Nephron (organoid): ENCODE measurements around the gene ENO2.

Experiments
- H3K27ac Mint-ChIP-seq, 3 experiments: 2 replicates each; pipeline ENCODE4 v1.8.0; 2020; ENCODE audit warnings: mixed read lengths in 3 of 3, mild to moderate bottlenecking in 2 of 3, moderate library complexity in 1 of 3
- H3K27me3 Mint-ChIP-seq: 2 replicates; pipeline ENCODE4 v1.8.0; 2021; ENCODE audit warnings: low read depth, mild to moderate bottlenecking, moderate library complexity, mixed read lengths
- H3K36me3 Mint-ChIP-seq: 2 replicates; pipeline ENCODE4 v1.8.0; 2020; ENCODE audit warnings: low read depth, mixed read lengths
- H3K4me1 Mint-ChIP-seq: 2 replicates; pipeline ENCODE4 v1.8.0; 2020; ENCODE audit warnings: mixed read lengths
- H3K4me3 Mint-ChIP-seq, 3 experiments: 2 replicates each; pipeline ENCODE4 v1.8.0; 2020; ENCODE audit warnings: mild to moderate bottlenecking in 3 of 3, mixed read lengths in 3 of 3, moderate library complexity in 2 of 3
- H3K9me3 Mint-ChIP-seq: 2 replicates; pipeline ENCODE4 v1.8.0; 2020; ENCODE audit warnings: mixed read lengths
- TF ChIP-seq, protein P1 (sequence below), 3 experiments: fragments of 200-600 bp; sonication (generic); IDR thresholded peaks; one replicate each; pipeline ENCODE4 v1.5.0; 2021; ENCODE audit warnings: antibody characterized with exemption in 3 of 3; ENCODE audit not compliant: unreplicated experiment in 3 of 3

Gene ENO2

GRCh38 chr12:6958609-6959057, 44.3 kb downstream of the ENO2 start:
- H3K27ac Mint-ChIP-seq, result peak overlapping the region in 1 of 3 experiments; percentile 9
- peaks cover 29% of the 10 kb centered on the region for H3K4me1 Mint-ChIP-seq
- no peaks in the 10 kb centered on the region for H3K27me3 Mint-ChIP-seq
- no peaks in the 10 kb centered on the region for H3K9me3 Mint-ChIP-seq
- no peaks in the 10 kb centered on the region for H3K36me3 Mint-ChIP-seq
- TF ChIP-seq, protein P1, sequence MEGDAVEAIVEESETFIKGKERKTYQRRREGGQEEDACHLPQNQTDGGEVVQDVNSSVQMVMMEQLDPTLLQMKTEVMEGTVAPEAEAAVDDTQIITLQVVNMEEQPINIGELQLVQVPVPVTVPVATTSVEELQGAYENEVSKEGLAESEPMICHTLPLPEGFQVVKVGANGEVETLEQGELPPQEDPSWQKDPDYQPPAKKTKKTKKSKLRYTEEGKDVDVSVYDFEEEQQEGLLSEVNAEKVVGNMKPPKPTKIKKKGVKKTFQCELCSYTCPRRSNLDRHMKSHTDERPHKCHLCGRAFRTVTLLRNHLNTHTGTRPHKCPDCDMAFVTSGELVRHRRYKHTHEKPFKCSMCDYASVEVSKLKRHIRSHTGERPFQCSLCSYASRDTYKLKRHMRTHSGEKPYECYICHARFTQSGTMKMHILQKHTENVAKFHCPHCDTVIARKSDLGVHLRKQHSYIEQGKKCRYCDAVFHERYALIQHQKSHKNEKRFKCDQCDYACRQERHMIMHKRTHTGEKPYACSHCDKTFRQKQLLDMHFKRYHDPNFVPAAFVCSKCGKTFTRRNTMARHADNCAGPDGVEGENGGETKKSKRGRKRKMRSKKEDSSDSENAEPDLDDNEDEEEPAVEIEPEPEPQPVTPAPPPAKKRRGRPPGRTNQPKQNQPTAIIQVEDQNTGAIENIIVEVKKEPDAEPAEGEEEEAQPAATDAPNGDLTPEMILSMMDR (IDR thresholded peaks at IDR 0.05; ENCODE audit: unreplicated experiment in 3 of 3), result no peak
- no peak overlapping the region for H3K4me3 Mint-ChIP-seq

DNA sequence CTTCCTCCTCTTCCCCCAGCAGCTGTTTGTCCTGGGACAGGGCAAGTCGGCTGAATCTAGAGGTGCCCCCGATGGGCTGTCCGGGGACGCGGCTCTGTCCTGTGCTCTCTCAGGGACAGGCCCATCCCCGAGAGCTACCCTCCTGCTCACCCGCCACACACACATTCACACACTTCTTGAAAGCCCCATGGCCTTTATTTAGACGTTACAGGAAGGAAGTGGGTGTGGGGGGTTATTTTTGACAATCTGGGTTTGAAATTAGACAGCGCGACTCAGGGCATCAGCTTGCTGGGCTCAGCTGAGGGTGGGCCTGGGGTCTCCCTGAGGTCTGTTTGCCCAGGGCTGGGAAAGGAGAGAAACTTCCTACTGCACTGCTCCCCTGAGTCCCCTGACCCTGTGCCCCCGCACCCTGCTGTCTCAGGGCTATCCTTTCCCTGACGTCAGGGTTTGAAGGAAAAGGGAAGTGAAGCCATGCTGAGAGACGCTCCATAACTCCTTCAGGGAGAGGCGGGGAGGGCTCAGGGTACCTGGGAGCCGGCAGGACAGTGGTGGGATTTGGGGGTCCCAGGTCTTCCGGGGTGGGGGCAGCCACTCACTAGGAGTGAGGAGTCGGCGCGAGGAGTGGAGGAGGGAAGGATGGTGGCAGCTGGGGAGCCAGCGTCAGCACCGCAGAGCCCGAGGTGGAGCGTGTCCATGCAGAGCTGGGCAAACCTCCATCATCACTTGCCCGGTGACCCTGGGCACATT, 44.9 kb downstream of the ENO2 start:
- Mint-ChIP-seq H3K36me3 (no peaks in the 10 kb centered on the region), H3K27me3 (no peaks in the 10 kb centered on the region), H3K4me3 (no peak overlapping the region), H3K9me3 (no peaks in the 10 kb centered on the region), H3K4me1 (peaks cover 24% of the 10 kb centered on the region), H3K27ac (no peak overlapping the region)
- TF ChIP-seq, protein P1 (IDR thresholded peaks at IDR 0.05; ENCODE audit: unreplicated experiment in 3 of 3), result no peak

GRCh38 chr12:6959805-6960592, 45.6 kb downstream of the ENO2 start:
- no peak overlapping the region for H3K4me3 Mint-ChIP-seq
- H3K36me3 Mint-ChIP-seq, result peaks cover under 1% of the 10 kb centered on the region
- no peaks in the 10 kb centered on the region for H3K9me3 Mint-ChIP-seq
- peak overlapping the region in 2 of 3 experiments; percentile 67 to 90 for H3K27ac Mint-ChIP-seq
- no peaks in the 10 kb centered on the region for H3K27me3 Mint-ChIP-seq
- TF ChIP-seq, protein P1 (IDR thresholded peaks at IDR 0.05; ENCODE audit: unreplicated experiment in 3 of 3), result no peak
- H3K4me1 Mint-ChIP-seq, result peaks cover 25% of the 10 kb centered on the region

DNA sequence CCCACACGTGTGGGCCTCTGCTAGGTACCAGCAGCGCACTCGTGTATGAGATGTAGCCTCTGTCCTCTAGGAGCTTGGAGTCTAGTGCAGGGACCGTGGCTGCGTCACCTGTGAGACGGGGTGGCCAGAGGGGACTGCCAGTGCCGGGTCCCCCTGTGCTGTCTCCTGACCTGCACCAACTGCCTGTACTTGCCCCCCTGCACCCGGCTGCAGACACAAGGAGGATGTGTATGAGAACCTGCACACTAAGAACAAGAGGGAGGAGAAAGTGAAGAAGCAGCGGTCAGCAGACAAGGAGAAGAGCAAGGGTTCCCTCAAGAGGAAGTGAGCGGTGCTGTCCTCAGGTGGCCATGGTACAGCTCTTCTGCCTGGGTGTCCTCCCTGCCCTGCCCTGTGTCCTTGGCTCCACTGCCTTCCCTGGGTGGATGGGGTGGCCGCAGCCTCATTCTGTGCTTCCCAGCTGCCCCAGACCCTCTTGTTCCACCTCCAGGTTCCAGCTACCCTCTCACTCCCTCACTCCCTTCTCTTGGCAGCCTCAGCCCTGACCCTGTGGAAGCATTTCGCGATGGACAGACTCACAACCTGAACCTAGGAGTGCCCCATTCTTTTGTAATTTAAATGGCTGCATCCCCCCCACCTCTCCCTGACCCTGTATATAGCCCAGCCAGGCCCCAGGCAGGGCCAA, 46.4 kb downstream of the ENO2 start:
- no peak overlapping the region for H3K4me3 Mint-ChIP-seq
- TF ChIP-seq, protein P1 (IDR thresholded peaks at IDR 0.05; ENCODE audit: unreplicated experiment in 3 of 3), result peak in 2 of 3 experiments; percentile 15 to 26
- no peaks in the 10 kb centered on the region for H3K27me3 Mint-ChIP-seq
- peaks cover 31% of the 10 kb centered on the region for H3K4me1 Mint-ChIP-seq
- H3K27ac Mint-ChIP-seq, result peak overlapping the region in 2 of 3 experiments; percentile 67 to 90
- H3K9me3 Mint-ChIP-seq, result no peaks in the 10 kb centered on the region
- peaks cover 7% of the 10 kb centered on the region for H3K36me3 Mint-ChIP-seq

- Mint-ChIP-seq H3K4me1 (peaks cover 31% of the 10 kb centered on the region), H3K4me3 (peak overlapping the region in 1 of 3 experiments; percentile 70), H3K27ac (peak overlapping the region; percentile 90 to 97 (median 93)), H3K9me3 (no peaks in the 10 kb centered on the region), H3K36me3 (peaks cover 10% of the 10 kb centered on the region), H3K27me3 (no peaks in the 10 kb centered on the region)
- TF ChIP-seq, protein P1 (IDR thresholded peaks at IDR 0.05; ENCODE audit: unreplicated experiment in 3 of 3), result no peak
Measured at GRCh38 chr12:6961278-6961694, 46.9 kb downstream of the ENO2 start.
